GM18909 (cell line): ENCODE data around the gene TANGO6.

Experiments used
- ATAC-seq: cut with Tn5 transposase; IDR thresholded peaks from one replicate; pipeline ENCODE4 v1.9.1; 2021; ENCODE audit warnings: mild to moderate bottlenecking; ENCODE audit not compliant: unreplicated experiment, poor library complexity

TANGO6 gene

DNA sequence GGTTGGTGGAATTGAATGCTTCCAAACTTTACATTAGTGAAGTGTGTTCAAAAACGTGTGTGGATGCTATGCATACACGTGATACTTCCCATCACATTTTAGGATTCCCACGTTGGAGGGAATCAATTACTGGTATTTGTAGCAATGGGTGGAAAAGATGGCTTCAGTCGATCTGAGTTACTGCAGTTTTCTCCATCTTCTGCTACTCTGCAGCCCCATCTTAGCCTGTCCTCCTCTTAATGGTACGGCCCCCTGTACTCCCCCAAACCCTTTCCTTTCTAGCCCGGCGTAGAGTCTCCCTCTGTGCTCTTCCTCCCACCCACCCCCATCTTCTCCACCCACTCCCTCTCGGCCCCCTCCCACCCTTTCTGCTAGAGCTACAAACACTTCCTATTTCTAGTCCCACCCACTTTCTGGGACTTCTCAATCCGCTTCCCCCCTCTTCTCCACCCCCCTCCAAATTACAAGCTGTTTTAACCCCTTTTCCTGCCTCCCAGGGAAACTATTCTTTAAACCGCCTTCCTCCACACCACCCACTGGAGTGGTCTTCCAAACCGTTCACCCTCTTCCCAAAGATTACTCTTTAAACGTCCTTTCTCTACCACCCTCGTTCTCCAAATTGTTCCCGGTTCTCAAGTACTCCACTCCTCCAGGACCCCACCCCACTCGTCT, 288.0 kb downstream of the TANGO6 start:
- no peak for ATAC-seq

DNA sequence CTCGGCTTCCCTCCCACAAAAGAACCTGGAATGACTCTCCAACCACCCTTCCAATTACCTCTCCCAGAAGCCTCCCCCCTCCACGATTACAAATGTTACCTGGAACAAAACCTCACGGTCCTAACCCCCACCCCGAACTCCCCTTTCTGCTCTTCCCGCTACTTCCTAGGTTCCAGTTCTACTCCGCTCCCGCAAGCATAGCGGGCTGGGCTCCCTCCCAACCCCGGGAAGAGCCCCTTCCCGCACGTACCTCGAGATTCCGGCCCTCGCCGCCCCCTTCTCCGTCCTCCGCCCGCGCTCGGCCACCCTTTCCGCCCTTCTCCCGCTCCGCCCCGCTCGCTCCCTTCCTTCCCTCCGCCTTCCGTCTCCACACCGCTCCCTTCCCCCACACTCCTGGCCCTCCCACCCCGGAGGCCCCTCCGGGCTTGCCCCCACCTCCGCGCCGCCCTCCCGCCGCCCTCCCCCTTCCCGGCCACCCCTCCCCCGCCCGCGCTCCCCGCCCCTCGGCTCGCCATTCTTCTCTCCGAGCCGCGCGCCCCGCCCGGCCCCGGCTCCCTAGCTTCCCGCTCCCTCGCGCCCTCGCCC, 288.6 kb downstream of the TANGO6 start:
- ATAC-seq: peak; percentile 40

DNA sequence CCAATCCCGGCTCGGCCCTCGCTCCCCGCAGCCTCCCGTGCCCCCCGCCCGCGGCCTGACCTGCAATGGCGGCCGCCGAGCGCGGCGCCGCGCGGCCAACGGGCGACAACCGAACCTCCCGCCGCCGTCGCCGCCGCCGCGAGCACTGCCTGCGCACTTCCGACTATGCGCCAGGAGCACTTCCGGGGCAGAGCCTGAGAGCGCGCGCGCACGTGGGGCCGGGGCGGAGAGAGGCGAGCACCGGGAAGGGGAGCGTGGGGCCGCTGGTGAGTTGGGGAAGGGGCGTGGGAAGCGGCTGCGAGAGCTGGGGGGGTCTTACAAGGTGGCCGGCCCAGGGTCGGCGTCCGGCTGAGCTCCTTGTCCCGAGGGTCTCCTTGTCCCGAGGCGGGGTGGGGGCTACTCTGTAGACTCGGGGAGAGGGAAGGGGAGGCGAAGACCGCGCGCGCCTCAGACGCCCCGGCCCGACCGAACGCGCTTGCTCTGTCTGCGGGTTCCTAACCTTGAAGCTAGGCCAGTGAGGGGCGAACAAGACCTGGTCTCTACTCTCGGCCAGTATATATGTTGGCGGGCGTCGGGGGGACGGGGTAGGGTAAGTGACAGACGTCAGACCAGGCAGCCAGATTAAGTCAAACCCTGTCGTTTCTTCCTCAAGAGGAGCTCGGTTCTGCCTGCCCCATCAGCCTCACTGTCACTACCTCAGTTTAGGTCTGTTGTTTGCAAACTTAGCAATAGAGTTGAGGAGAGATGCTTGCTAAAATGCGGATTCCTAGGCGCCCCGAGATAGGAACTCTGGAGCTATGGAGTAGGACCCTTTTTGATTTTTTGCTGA, 289.3 kb downstream of the TANGO6 start, which contains the start of the genes CHTF8 and UTP4:
Gene CHTF8 (minus strand): TSS at position 165 of the 829 bp plus-strand sequence. CDS start 11,130 bp downstream, outside the sequence.
Gene UTP4 (plus strand): TSS at position 226 of the 829 bp plus-strand sequence. CDS start 811 bp downstream, outside the sequence.
- ATAC-seq: peak; percentile 89

DNA sequence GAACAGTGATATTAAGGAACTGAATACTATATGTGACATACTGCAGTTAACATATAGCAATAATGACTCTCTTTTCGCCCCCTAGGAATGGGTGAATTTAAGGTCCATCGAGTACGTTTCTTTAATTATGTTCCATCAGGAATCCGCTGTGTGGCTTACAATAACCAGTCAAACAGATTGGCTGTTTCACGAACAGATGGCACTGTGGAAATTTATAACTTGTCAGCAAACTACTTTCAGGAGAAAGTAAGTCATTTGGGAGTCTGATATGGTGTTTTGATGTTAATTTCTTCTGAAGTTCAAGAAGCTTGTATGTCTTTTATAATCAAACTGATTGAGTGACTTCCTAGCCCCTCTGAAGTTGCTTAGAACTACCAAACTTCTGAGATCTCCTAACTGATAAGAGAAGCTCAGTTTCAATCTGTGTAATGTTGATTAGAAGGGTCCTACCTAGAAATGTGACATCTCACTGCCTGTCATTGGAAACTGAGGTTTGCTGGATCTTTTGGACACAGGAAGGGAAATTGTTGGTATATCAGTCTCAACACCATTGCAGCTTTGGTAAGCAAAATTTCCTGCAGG, 290.1 kb downstream of the TANGO6 start:
- ATAC-seq: no peak
